Urinary bladder (tissue), 4 donors: ENCODE data around the gene EFL1. TPM values are rescaled to one million over a fixed set of nuclear protein-coding genes. Genes with fewer than 3 reads are reported as not detected.
A peak's percentile ranks its signal among the peaks of the same experiment; 100 is the strongest.
"Not testable (repeated sequence)": the region's sequence is repeated elsewhere in the genome, so short reads cannot be mapped to it uniquely, and the experiment has no call there.

ENCODE experiments used
- DNase-seq: peaks from one replicate; pipeline ENCODE4 v3.0.0-alpha.2; 2015; ENCODE audit errors: extremely low spot score
- H3K27ac ChIP-seq: one replicate; pipeline ENCODE4 v1.5.1; 2013; ENCODE audit warnings: low read depth, mild to moderate bottlenecking, moderate library complexity
- H3K36me3 ChIP-seq: one replicate; pipeline ENCODE4 v1.6.1; 2013; ENCODE audit warnings: mild to moderate bottlenecking, moderate library complexity; ENCODE audit not compliant: insufficient read depth
- H3K4me1 ChIP-seq: one replicate; pipeline ENCODE4 v1.6.1; 2013; ENCODE audit warnings: mild to moderate bottlenecking, moderate library complexity; ENCODE audit not compliant: insufficient read depth
- H3K4me3 ChIP-seq: one replicate; pipeline ENCODE4 v1.5.1; 2013; ENCODE audit warnings: low read depth, low read length
- WGBS: extraction: QIAGEN DNeasy Blood & Tissue Kit; methylation state at CpG from one replicate; pipeline ENCODE4 v1.1.7; 2013; 5-methylcytosine and 5-hydroxymethylcytosine counted together
- polyA plus RNA-seq: library from polyadenylated mRNA; stranded (reverse); fragments of 200-250 nt; gene quantifications from one replicate; pipeline ENCODE4 v1.2.3, GENCODE V29; 2013
- total RNA-seq: library from RNA; depleted of rRNA; stranded (reverse); fragments of >200 nt; gene quantifications from one replicate; pipeline ENCODE4 v1.2.3, GENCODE V29; 2014
- donor health status: healthy with polysubstance abuse.
- donor health status: healthy.

The EFL1 gene
- total and polyA plus RNA-seq, 2 donors, result 6.9 to 21.4 TPM

- Histone ChIP-seq H3K4me1 (no peaks in the 10 kb centered on the region), H3K4me3 (no peak overlapping the region), H3K27ac (no peak overlapping the region), H3K36me3 (no peaks in the 10 kb centered on the region)
- WGBS, result 95% methylated on average over 13 of the region's 13 CpGs
- no peak for DNase-seq
Observed at GRCh38 chr15:82298032-82298431, 35.5 kb upstream of the EFL1 start.

GRCh38 chr15:82297546-82297945 lies 35.0 kb upstream of the EFL1 start:
- 93% methylated on average over 5 of the region's 5 CpGs for WGBS
- Histone ChIP-seq H3K4me3 (no peak overlapping the region), H3K36me3 (no peaks in the 10 kb centered on the region), H3K27ac (no peak overlapping the region), H3K4me1 (no peaks in the 10 kb centered on the region)
- no peak for DNase-seq

GRCh38 chr15:82294061-82294690 lies 31.6 kb upstream of the EFL1 start:
- DNase-seq, result no peak
- 57% methylated on average over 11 of the region's 11 CpGs for WGBS
- Histone ChIP-seq H3K4me3 (no peak overlapping the region), H3K4me1 (no peaks in the 10 kb centered on the region), H3K27ac (no peak overlapping the region), H3K36me3 (no peaks in the 10 kb centered on the region)

- no peak for DNase-seq
- Histone ChIP-seq H3K27ac (no peak overlapping the region), H3K4me3 (no peak overlapping the region), H3K4me1 (no peaks in the 10 kb centered on the region), H3K36me3 (no peaks in the 10 kb centered on the region)
- 87% methylated on average over 5 of the region's 5 CpGs for WGBS
Observed at GRCh38 chr15:82292271-82292670, 29.7 kb upstream of the EFL1 start.

- not testable (repeated sequence) for H3K4me1 ChIP-seq, DNase-seq, H3K36me3 ChIP-seq, H3K4me3 ChIP-seq, H3K27ac ChIP-seq
- 94% methylated on average over 2 of the region's 2 CpGs for WGBS
Observed at GRCh38 chr15:82288202-82288601, 25.7 kb upstream of the EFL1 start.

- H3K4me1 ChIP-seq, H3K27ac ChIP-seq, DNase-seq, H3K36me3 ChIP-seq, H3K4me3 ChIP-seq: not testable (repeated sequence)
- WGBS, result 72% methylated on average over 4 of the region's 4 CpGs
Observed at GRCh38 chr15:82286475-82286874, 23.9 kb upstream of the EFL1 start.

- not testable (repeated sequence) for H3K36me3 ChIP-seq, H3K4me3 ChIP-seq, H3K27ac ChIP-seq, H3K4me1 ChIP-seq, DNase-seq
- 86% methylated on average over 1 of the region's 2 CpGs for WGBS
Observed at GRCh38 chr15:82284381-82284780, 21.8 kb upstream of the EFL1 start.

- not testable (repeated sequence) for H3K27ac ChIP-seq, H3K4me1 ChIP-seq, DNase-seq, H3K36me3 ChIP-seq, H3K4me3 ChIP-seq
- WGBS, result 87% methylated on average over 4 of the region's 4 CpGs
Observed at GRCh38 chr15:82282386-82282785, 19.9 kb upstream of the EFL1 start.

- H3K4me3 ChIP-seq, DNase-seq, H3K27ac ChIP-seq, H3K4me1 ChIP-seq, H3K36me3 ChIP-seq: not testable (repeated sequence)
Observed at GRCh38 chr15:82281276-82281675, 18.7 kb upstream of the EFL1 start.

- no peaks in the 10 kb centered on the region for H3K4me1 ChIP-seq
- no peak overlapping the region for H3K4me3 ChIP-seq
- no peak for DNase-seq
- no peak overlapping the region for H3K27ac ChIP-seq
- H3K36me3 ChIP-seq, result no peaks in the 10 kb centered on the region
Observed at GRCh38 chr15:82275410-82275809, 12.9 kb upstream of the EFL1 start.

GRCh38 chr15:82272154-82272553 lies 9.6 kb upstream of the EFL1 start:
- no peaks in the 10 kb centered on the region for H3K36me3 ChIP-seq
- DNase-seq, result no peak
- no peak overlapping the region for H3K4me3 ChIP-seq
- H3K4me1 ChIP-seq, result no peaks in the 10 kb centered on the region
- no peak overlapping the region for H3K27ac ChIP-seq
- WGBS, result 86% methylated on average over 2 of the region's 2 CpGs

- peak; percentile 15 for DNase-seq
- not testable (repeated sequence) for H3K4me3 ChIP-seq, H3K27ac ChIP-seq, H3K4me1 ChIP-seq, H3K36me3 ChIP-seq
- WGBS, result 36% methylated on average over 2 of the region's 2 CpGs
Observed at GRCh38 chr15:82268454-82268853, 5.9 kb upstream of the EFL1 start.

GRCh38 chr15:82267137-82267536 lies 4.6 kb upstream of the EFL1 start:
- not testable (repeated sequence) for H3K4me3 ChIP-seq, H3K36me3 ChIP-seq, H3K4me1 ChIP-seq, DNase-seq, H3K27ac ChIP-seq
- WGBS, result 74% methylated on average over 2 of the region's 2 CpGs

GRCh38 chr15:82263350-82263749 lies 816 bp upstream of the EFL1 start:
- no peaks in the 10 kb centered on the region for H3K4me1 ChIP-seq
- no peak for DNase-seq
- peak overlapping the region; percentile 75 for H3K4me3 ChIP-seq
- 29% methylated on average over 3 of the region's 3 CpGs for WGBS
- no peak overlapping the region for H3K27ac ChIP-seq
- H3K36me3 ChIP-seq, result no peaks in the 10 kb centered on the region
